Stimulated activated CD4-positive, alpha-beta T cell treated with anti-CD3 and anti-CD28 coated beads, Interleukin-1b, Interleukin-23, amount 100 ng/mL, for 24 hours (primary cell): ENCODE data around the gene ZDHHC7.
"Not testable (repeated sequence)": the region's sequence is repeated elsewhere in the genome, so short reads cannot be mapped to it uniquely, and the experiment has no call there.

ENCODE experiments used
- DNase-seq, 4 experiments: peaks; one replicate each; pipeline ENCODE4 v3.0.0-alpha.2; 2020; ENCODE audit warnings: low read depth in 4 of 4, low spot score in 1 of 4

Gene ZDHHC7, protein sequence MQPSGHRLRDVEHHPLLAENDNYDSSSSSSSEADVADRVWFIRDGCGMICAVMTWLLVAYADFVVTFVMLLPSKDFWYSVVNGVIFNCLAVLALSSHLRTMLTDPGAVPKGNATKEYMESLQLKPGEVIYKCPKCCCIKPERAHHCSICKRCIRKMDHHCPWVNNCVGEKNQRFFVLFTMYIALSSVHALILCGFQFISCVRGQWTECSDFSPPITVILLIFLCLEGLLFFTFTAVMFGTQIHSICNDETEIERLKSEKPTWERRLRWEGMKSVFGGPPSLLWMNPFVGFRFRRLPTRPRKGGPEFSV

DNA sequence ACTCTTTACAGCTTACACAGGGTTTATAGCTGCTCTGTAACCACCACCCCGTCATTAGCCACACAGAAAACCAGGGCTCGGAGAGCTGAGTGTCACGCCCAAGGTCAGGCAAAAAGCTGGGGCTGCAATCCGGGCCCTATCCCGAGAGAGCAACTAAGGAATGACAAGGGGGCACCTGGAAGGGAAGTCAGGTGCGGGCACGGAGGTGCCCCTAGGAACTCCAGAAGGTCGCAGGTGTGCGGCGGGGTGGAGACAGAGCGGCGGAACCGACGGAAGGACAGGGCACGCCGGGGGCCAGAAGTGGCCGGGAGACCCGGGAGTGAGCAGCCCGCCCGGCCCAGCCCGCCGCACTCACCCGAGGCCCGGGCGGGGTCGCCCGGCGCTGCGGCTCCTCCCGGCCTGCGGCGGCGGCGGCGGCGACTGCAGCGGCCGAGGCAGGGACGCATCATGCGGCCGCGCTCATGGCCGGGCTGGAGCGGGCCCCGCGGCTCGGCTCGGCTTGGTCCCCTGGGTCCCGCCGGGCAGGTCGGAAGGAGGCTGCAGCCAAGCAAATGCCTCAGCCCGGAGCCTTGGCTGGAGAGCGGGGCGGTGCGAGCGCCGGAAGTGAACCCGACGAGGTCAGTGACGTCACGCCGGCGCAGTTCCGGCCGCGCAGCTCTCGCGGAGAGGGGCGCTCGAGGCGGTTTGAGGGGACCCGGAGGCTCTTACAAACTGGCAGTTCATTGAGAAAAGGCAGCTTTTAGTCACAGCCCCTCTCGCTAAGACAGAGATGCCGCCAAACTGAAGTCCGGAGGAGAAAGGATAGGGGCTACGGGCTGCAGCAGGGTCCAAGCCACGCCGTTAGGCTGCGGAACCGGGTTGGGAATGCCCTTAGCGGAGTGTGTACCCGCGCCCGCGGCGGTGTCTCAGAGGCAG lies at the start of gene ZDHHC7:
Gene ZDHHC7, minus strand, starts transcription at position 605 of the 915 bp plus-strand sequence. CDS start 20,917 bp downstream, outside the sequence.
- DNase-seq: peak; percentile 69 to 78 (median 78)

DNA sequence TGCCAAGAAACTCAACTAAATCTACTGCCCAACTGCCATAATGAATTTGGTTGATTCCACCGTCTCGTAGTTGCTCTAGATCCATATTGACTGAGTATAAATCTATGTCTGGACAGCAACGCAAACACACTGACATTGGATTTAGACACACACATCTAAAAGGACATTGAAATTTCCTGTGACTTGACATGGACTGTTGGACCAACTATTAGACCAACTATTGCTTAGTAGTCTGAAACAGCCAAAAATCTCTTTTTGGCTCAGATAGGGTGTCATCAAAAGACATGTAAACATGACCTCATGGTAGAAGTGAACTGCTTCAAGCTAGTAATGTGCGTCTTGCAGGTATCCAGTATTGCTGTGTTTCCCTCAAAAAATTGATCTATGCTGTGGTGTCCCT lies 47.6 kb upstream of the ZDHHC7 start:
- DNase-seq: no peak

- DNase-seq: no peak
Measured at GRCh38 chr16:85057948-85058347, 46.6 kb upstream of the ZDHHC7 start.

- no peak for DNase-seq
Measured at GRCh38 chr16:85057212-85057889, 46.0 kb upstream of the ZDHHC7 start.

DNA sequence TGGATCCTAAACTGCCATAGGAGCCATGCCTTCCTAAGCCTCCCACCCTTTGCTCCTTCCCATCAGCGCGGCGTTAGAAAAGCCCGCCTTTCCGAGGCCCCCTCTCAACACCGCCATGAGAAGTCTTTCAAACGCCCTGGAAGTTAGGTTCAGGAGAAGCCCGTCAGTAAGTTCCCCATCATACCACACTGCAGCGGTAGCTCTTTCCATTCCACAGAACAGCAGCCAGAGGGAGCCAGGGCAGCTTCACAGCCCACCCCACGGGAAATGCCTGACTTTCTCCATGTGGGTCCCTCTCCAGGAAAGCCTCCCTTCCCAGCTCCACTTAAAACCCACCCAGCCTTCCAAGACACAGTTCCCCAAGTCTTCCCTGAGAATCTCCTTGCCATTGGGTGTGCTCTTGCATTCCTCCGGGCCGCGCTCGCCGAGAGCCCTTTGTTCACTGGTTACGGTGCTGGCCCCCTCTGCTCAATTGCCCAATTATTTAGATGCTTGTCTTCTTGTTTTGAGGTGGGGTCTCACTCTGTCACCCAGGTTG lies 44.9 kb upstream of the ZDHHC7 start:
- DNase-seq: no peak

GRCh38 chr16:85055493-85056210 lies 44.3 kb upstream of the ZDHHC7 start:
- DNase-seq: peak; percentile 9 to 43 (median 18)

GRCh38 chr16:85054948-85055492 lies 43.7 kb upstream of the ZDHHC7 start:
- no peak for DNase-seq

DNA sequence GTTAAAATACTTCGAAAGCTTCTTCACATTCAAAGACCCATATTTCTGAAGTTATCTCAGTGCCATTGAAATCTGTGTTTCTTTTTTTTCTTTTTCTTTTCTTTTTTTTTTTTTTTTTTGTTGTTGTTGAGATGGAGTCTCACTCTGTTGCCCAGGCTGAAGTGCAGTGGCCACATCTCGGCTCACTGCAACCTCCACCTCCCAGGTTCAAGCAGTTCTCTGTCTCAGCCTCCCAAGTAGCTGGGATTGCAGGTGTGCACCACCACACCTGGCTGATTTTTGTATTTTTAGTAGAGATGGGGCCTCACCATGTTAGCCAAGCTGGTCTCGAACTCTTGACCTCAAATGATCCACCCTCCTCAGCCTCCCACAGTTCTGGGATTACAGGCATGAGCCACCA lies 43.0 kb upstream of the ZDHHC7 start:
- DNase-seq: not testable (repeated sequence)

DNA sequence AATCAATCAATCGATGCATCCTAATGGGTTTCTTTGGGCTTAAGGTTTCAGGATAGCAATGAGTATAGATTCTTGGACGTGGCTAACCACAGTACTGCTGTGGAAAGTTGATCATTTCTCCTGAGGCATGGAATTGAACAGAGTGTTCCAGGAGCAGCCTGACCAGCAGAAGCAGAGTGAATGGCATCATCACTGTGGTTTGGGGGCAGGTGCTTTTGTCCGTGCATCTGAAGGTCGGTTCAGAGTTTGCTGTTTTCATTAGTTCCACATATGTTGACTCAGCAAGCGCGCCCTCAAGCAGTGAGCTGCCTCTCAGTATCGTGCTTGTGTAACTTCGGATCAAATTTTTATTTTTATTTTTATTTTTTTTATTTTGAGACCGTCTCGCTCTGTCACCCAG lies 41.2 kb upstream of the ZDHHC7 start:
- no peak for DNase-seq

DNA sequence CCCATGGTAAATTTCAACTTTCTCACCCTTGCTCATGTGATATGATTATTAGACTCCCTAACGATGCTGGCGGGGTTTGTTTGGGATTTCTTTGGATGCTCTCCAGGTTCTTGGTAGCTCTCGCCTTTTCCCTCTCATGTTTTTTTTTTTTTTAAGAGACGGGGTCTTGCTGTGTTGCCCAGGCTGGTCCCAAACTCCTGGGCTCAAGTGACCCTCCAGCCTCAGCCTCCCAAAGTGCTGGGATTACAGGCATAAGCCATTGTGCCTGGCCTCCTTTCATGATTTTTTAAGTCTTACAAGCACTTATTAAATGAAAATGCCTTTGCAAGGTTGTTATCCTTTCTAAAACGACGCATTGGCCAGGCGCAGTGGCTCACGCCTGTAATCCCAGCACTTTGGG lies 40.3 kb upstream of the ZDHHC7 start:
- no peak for DNase-seq

GRCh38 chr16:85051067-85051581 lies 39.8 kb upstream of the ZDHHC7 start:
- no peak for DNase-seq

DNA sequence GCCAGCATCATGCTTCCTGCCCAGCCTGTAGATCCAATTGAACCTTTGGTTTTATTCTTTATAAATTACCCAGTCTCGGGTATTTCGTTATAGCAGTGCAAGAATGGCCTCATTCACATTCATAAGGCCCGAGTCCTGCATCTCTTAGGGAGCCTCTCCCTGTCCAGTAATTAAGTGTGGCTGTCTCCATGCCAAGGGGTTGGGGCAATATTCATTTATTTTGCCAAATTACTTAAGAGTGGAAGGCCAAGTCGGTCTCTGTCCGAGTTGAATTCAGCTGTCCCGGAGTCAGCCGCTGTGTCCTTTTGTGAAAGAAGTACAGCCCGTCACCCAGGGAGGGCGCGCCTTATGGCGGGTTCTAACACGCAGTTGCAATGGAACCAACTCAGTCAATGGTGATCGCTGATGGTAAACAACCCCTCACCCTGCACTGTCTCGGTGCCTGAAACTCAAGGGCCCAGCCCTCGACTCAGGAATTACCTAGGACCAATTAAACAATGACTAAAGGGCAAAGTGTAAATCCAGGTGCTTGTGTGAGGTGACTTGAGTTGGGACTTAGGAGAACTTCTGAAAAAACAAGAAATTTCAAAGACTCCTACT lies 38.5 kb upstream of the ZDHHC7 start:
- no peak for DNase-seq

DNA sequence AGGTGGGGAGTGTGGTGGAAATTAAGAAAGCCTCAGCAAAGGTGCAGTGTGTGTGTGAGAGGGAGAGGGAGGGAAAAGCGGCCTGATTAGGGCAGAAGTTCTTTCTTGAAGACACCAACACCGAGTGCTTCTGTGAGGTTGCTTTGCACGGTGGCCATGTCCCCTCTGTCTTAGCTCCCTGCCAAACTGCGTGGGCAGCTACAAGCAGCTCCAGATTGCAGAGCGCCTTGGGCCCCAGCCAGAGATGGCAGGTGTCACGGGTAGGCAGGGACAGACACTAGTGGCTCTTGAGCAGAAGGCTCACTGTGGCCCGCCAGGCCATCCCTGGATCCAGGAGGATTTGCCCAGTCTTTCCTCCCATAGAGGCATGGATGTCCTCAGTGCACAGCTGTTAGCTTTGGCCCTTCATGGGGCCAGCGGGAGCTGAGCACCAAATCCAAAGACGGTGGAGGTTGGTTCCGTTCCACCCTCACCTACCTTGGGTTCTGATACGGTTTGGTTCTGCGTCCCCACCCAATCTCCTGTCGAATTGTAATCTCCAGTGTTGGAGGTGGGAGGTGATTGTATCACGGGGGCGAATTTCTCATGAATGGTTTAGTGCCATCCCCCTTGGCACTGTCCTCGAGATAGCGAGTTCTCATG lies 37.7 kb upstream of the ZDHHC7 start:
- DNase-seq: no peak

GRCh38 chr16:85047867-85048455 lies 36.6 kb upstream of the ZDHHC7 start:
- DNase-seq: no peak

DNA sequence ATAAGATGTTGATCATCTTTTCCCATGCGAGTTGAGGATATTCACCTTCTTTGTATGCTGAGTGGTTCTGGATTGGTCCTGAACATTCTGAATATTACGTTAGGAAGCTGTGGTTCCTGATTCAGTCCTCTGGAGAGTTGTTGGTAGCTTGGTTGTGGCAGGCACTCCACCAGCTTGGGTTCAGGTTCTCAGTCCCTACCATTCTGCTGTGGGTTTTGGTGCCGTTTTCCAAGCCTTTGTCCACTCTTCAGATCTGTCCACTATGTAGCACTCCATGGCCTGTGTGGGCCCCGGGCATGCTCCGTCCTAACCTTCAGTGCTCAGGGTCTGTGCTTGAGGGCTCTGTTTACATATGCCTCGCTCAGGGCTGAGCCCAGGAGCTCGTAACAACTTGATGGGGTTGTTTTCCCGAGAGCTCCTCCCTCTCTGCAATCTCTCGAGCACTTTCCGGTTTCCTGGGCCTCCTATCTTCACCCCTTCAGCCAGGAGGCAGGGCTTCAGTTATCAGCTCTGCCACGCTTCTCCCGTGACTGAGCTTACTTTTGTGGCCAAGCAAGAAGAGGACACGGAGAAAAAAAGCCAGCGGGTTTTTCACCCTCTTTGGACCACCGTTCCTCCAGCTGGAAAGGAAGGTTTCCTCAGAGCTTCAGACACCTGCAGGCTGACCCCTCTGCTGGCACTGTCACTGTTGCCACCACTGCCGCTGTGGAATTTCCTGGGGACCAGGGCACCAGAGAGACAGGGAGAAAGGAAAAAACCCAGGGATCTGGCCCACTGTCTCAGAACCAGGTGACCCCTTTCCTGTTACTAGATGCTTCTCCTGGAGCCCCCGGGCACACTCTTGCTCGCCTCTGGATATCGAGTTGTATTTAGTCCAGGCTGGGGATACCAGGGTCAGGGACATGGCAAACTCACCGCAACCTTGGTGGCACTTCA lies 35.9 kb upstream of the ZDHHC7 start:
- no peak for DNase-seq

DNA sequence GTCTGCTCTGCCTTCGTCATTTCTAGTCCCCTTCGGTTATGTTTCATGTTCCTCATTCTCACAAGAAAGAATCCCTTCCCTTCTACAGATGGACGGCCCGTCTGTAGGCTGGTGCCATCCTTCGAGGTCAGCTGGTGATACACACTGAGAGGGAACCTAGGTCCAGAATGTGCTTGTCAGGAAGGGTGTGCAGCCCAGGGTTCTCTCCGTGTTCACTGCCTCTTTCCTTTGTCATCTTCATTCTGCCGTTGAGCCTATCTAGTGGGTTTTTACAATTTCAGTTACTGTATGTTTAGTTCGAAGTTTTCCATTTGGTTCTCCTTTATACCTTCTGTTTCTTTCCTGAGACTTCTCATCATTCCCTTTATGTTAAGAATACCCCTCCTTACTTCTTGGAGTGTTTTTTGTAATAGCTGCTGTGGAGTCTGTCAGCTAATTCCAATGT lies 35.2 kb upstream of the ZDHHC7 start:
- DNase-seq: no peak

- no peak for DNase-seq
Measured at GRCh38 chr16:85045641-85046471, 34.5 kb upstream of the ZDHHC7 start.
